ENCODE results near the gene GLUD2.
"Not testable (repeated sequence)": the region's sequence is repeated elsewhere in the genome, so short reads cannot be mapped to it uniquely, and the experiment has no call there.

Gene GLUD2

GRCh38 chrX:121047441-121048419 lies at the start of gene GLUD2:
GLUD2 (plus strand) TSS chrX:121047610; CDS start chrX:121047685, 75 bp downstream.
- H3K9me3 ChIP-seq (ENCODE audit: severe bottlenecking); H3K27me3 ChIP-seq (ENCODE audit: insufficient read depth, poor library complexity, severe bottlenecking); DNase-seq (ENCODE audit: low spot score); H3K27ac ChIP-seq (ENCODE audit: poor library complexity, severe bottlenecking); H3K4me1 ChIP-seq (ENCODE audit: insufficient read depth, poor library complexity, severe bottlenecking); H3K36me3 ChIP-seq (ENCODE audit: low read depth): not testable (repeated sequence)
- peak within 1 kb of the TSS; percentile 33 for H3K4me3 ChIP-seq (ENCODE audit: severe bottlenecking)
- peak; percentile 32 for TF ChIP-seq CTCF (IDR thresholded peaks at IDR 0.05; ENCODE audit: poor library complexity, severe bottlenecking)
- peak; percentile 36; the same call in 1 of the 3 replicates for ATAC-seq (ENCODE audit: low read depth)

- DNase-seq (ENCODE audit: low spot score) (no peak), ATAC-seq (ENCODE audit: low read depth) (no peak)
- Histone ChIP-seq H3K27me3 (ENCODE audit: insufficient read depth, poor library complexity, severe bottlenecking) (no peaks in the 10 kb centered on the region), H3K4me1 (ENCODE audit: insufficient read depth, poor library complexity, severe bottlenecking) (no peaks in the 10 kb centered on the region), H3K4me3 (ENCODE audit: severe bottlenecking) (no peak overlapping the region), H3K27ac (ENCODE audit: poor library complexity, severe bottlenecking) (no peak overlapping the region), H3K36me3 (ENCODE audit: low read depth) (no peaks in the 10 kb centered on the region), H3K9me3 (ENCODE audit: severe bottlenecking) (no peaks in the 10 kb centered on the region)
- no peak for TF ChIP-seq CTCF (IDR thresholded peaks at IDR 0.05; ENCODE audit: poor library complexity, severe bottlenecking)
Measured at GRCh38 chrX:120999413-120999812, 48.0 kb upstream of the GLUD2 start.

DNA sequence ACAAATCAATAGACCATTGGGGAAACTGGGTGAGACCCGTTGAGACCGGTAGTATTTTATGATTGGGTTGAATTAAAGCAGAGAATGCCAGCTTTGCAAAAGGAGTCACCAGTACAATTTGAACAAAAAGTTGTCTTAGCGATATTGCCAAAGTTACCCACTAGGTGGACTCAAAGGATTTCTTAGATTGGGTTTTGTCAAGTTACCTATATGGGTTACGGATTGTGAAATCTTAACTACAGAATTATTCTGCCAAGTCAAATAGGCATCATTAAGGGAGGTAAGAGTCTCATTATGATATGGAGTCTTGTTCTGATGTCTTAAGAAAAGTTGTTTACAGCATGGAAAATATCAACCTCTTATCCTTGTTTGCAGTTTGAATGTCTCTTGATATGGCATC lies 46.8 kb upstream of the GLUD2 start:
- H3K4me3 ChIP-seq (ENCODE audit: severe bottlenecking): no peak overlapping the region
- no peaks in the 10 kb centered on the region for H3K36me3 ChIP-seq (ENCODE audit: low read depth)
- no peak overlapping the region for H3K27ac ChIP-seq (ENCODE audit: poor library complexity, severe bottlenecking)
- H3K4me1 ChIP-seq (ENCODE audit: insufficient read depth, poor library complexity, severe bottlenecking): no peaks in the 10 kb centered on the region
- TF ChIP-seq CTCF (IDR thresholded peaks at IDR 0.05; ENCODE audit: poor library complexity, severe bottlenecking): peak; percentile 47
- H3K27me3 ChIP-seq (ENCODE audit: insufficient read depth, poor library complexity, severe bottlenecking): no peaks in the 10 kb centered on the region
- no peaks in the 10 kb centered on the region for H3K9me3 ChIP-seq (ENCODE audit: severe bottlenecking)
- no peak for ATAC-seq (ENCODE audit: low read depth)
- no peak for DNase-seq (ENCODE audit: low spot score)

DNA sequence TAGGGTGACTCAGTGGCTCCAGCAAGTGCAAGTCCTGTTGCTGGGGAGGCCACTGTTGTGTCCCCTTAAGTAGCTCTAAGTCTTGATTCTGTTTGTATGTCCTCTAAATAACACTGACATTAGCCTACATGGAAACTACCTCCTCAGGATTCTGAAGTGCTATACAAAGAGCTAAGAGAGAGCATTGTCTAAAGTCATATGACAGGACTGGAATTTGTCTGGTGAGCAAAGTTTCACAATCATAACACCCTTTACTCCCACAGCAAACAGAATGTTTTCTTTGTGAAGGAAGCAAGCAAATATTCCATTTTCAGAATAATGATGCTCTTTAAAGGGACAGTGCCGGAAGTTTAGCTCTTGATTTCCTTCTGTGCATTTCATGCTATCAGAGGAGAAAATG lies 38.5 kb upstream of the GLUD2 start:
- no peak overlapping the region for H3K4me3 ChIP-seq (ENCODE audit: severe bottlenecking)
- H3K27ac ChIP-seq (ENCODE audit: poor library complexity, severe bottlenecking): no peak overlapping the region
- TF ChIP-seq CTCF (IDR thresholded peaks at IDR 0.05; ENCODE audit: poor library complexity, severe bottlenecking): no peak
- ATAC-seq (ENCODE audit: low read depth) (no peak), DNase-seq (ENCODE audit: low spot score) (no peak)
- H3K4me1 ChIP-seq (ENCODE audit: insufficient read depth, poor library complexity, severe bottlenecking): no peaks in the 10 kb centered on the region
- H3K36me3 ChIP-seq (ENCODE audit: low read depth): no peaks in the 10 kb centered on the region
- H3K9me3 ChIP-seq (ENCODE audit: severe bottlenecking): no peaks in the 10 kb centered on the region
- no peaks in the 10 kb centered on the region for H3K27me3 ChIP-seq (ENCODE audit: insufficient read depth, poor library complexity, severe bottlenecking)

GRCh38 chrX:121009764-121010163 lies 37.6 kb upstream of the GLUD2 start:
- no peak overlapping the region for H3K4me3 ChIP-seq (ENCODE audit: severe bottlenecking)
- no peak for ATAC-seq (ENCODE audit: low read depth)

More at GRCh38 chrX:121009764-121010163, 37.6 kb upstream of the GLUD2 start:
- DNase-seq (ENCODE audit: low spot score): no peak
- H3K9me3 ChIP-seq (ENCODE audit: severe bottlenecking): no peaks in the 10 kb centered on the region
- H3K36me3 ChIP-seq (ENCODE audit: low read depth): no peaks in the 10 kb centered on the region
- TF ChIP-seq CTCF (IDR thresholded peaks at IDR 0.05; ENCODE audit: poor library complexity, severe bottlenecking): no peak
- no peaks in the 10 kb centered on the region for H3K4me1 ChIP-seq (ENCODE audit: insufficient read depth, poor library complexity, severe bottlenecking)
- no peaks in the 10 kb centered on the region for H3K27me3 ChIP-seq (ENCODE audit: insufficient read depth, poor library complexity, severe bottlenecking)
- H3K27ac ChIP-seq (ENCODE audit: poor library complexity, severe bottlenecking): no peak overlapping the region
